Right cardiac atrium (tissue), 5 donors: ENCODE data around the gene INPP4B. TPM values are rescaled to one million over a fixed set of nuclear protein-coding genes. Genes with fewer than 3 reads are reported as not detected.

Experiments
- ATAC-seq, 2 donors: fragments of 200-7000 bp; cut with Tn5 transposase; one replicate each; pipeline versions ENCODE4 v1.8.0 to v1.9.1; 2020; ENCODE audit warnings: moderate library complexity in 2 of 2, mild to moderate bottlenecking in 1 of 2
- DNase-seq, 3 donors: peaks; one replicate each; pipeline ENCODE4 v3.0.0-alpha.2; 2020
- H3K27ac ChIP-seq: one replicate; pipeline ENCODE4 v1.5.1; 2013; ENCODE audit warnings: mild to moderate bottlenecking, low read length, control low read depth, moderate library complexity
- H3K27me3 ChIP-seq: one replicate; pipeline ENCODE4 v1.6.1; 2013; ENCODE audit not compliant: control insufficient read depth, insufficient read depth
- H3K4me1 ChIP-seq: one replicate; pipeline ENCODE4 v1.6.1; 2013; ENCODE audit warnings: low read length; ENCODE audit not compliant: control insufficient read depth, insufficient read depth
- H3K4me3 ChIP-seq: one replicate; pipeline ENCODE4 v1.5.1; 2013; ENCODE audit warnings: low read length, control low read depth
- H3K9me3 ChIP-seq: one replicate; pipeline ENCODE4 v1.6.1; 2013; ENCODE audit warnings: low read length; ENCODE audit not compliant: control insufficient read depth
- WGBS: extraction: QIAGEN DNeasy Blood & Tissue Kit; methylation state at CpG from one replicate; pipeline ENCODE4 v1.1.7; 2013; 5-methylcytosine and 5-hydroxymethylcytosine counted together
- intact Hi-C, 4 donors: fragments of 100-400 bp; cut with DNase I; formaldehyde crosslinking; loops; one replicate each; pipeline versions ENCODE4 v1.11.0 to v1.14.0; 2022 to 2023
- polyA plus RNA-seq: library from polyadenylated mRNA; stranded (reverse); fragments of 200-250 nt; gene quantifications from one replicate; pipeline ENCODE4 v1.2.3, GENCODE V29; 2013
- total RNA-seq, 4 donors: library from RNA; stranded (reverse); fragmentation: NEBNext Ultra II Directional; extraction: Animal tissue kit (Norgen Biotek cat#: 25700); gene quantifications; one replicate each; pipeline ENCODE4 v1.2.1, GENCODE V29; 2021
- donor health status: healthy with polysubstance abuse.
- donor health status: DM: no; HTN: yes; CAD: no.
- donor health status: DM: no; HTN: no; CAD: no.
- donor health status: DM: no; HTN: yes; CAD: no; lungs with severe emphysema.
- donor health status: DM: yes; HTN: yes; CAD: no.

Gene INPP4B
- total and polyA plus RNA-seq, 5 donors: 2.9 to 13.2 (median 7.0) TPM

GRCh38 chr4:142314247-142314646 lies 531.9 kb downstream of the INPP4B start:
- ATAC-seq: no peak
- DNase-seq: no peak
- Histone ChIP-seq H3K9me3 (no peaks in the 10 kb centered on the region), H3K27ac (no peak overlapping the region), H3K4me3 (no peak overlapping the region), H3K27me3 (no peaks in the 10 kb centered on the region), H3K4me1 (peaks cover 2% of the 10 kb centered on the region)
- intact Hi-C loops: no loop called here
- 79% methylated on average over 1 of the region's 1 CpG for WGBS

GRCh38 chr4:142312391-142312790 lies 533.7 kb downstream of the INPP4B start:
- WGBS: 76% methylated on average over 3 of the region's 3 CpGs

GRCh38 chr4:142311916-142312315 lies 534.2 kb downstream of the INPP4B start:
- H3K4me1 ChIP-seq: no peaks in the 10 kb centered on the region
- intact Hi-C loops: no loop called here
- no peak for ATAC-seq
- H3K27ac ChIP-seq: no peak overlapping the region
- no peak for DNase-seq
- no peaks in the 10 kb centered on the region for H3K9me3 ChIP-seq
- WGBS: 48% methylated on average over 6 of the region's 6 CpGs
- H3K27me3 ChIP-seq: no peaks in the 10 kb centered on the region
- H3K4me3 ChIP-seq: no peak overlapping the region

More at GRCh38 chr4:142312391-142312790, 533.7 kb downstream of the INPP4B start:
- H3K27me3 ChIP-seq: no peaks in the 10 kb centered on the region
- intact Hi-C loops: no loop called here
- H3K4me3 ChIP-seq: no peak overlapping the region
- no peaks in the 10 kb centered on the region for H3K4me1 ChIP-seq
- no peaks in the 10 kb centered on the region for H3K9me3 ChIP-seq
- H3K27ac ChIP-seq: no peak overlapping the region
- ATAC-seq: no peak
- DNase-seq: no peak

DNA sequence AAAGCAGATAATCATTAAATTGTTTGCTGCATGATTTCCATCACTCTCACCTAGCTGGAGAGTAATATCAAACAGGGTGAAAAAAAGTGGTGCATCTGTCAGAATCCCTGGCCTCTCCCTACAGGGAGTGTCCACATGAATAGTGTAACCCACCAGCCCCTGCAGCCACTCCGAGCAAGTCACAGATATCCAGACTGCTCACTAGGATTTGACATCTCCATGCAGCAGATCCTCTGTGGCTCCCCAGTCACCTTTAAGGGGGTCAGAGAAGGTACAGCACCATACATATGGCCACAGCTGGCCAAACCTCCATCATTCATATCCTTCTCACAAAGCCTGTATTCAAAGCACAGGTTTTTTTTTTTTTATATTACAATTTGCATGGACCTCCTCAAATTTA lies 536.3 kb downstream of the INPP4B start:
- no peaks in the 10 kb centered on the region for H3K9me3 ChIP-seq
- H3K27me3 ChIP-seq: no peaks in the 10 kb centered on the region
- WGBS: 89% methylated on average over 1 of the region's 1 CpG
- ATAC-seq: no peak
- no peak for DNase-seq
- no peak overlapping the region for H3K4me3 ChIP-seq
- no peaks in the 10 kb centered on the region for H3K4me1 ChIP-seq
- H3K27ac ChIP-seq: no peak overlapping the region
- intact Hi-C loops: no loop called here

DNA sequence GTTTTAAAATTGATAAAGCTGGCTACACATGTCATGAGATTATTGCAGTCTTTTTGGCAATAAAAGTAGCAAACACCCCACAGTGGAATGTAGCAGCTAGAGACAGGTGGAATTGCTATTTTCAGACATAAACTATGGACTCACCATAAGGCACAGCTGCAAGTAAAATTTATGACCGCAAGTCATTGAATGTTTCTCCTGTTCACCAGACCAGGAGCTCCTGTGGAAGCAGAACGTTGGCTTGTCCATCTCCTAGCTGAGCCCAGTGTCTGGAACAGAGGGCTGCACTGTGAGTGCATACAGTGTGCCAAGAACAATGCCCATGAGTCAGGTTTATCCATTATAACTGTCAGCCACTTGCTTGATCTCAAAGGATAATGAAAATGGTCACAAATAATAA lies 538.2 kb downstream of the INPP4B start:
- DNase-seq (no peak), ATAC-seq (no peak)
- 79% methylated on average over 2 of the region's 2 CpGs for WGBS
- no peaks in the 10 kb centered on the region for H3K9me3 ChIP-seq
- no peak overlapping the region for H3K4me3 ChIP-seq
- intact Hi-C loops: no loop called here
- H3K27ac ChIP-seq: no peak overlapping the region
- H3K4me1 ChIP-seq: no peaks in the 10 kb centered on the region
- no peaks in the 10 kb centered on the region for H3K27me3 ChIP-seq

GRCh38 chr4:142297313-142297712 lies 548.8 kb downstream of the INPP4B start:
- Histone ChIP-seq H3K4me1 (no peaks in the 10 kb centered on the region), H3K27ac (no peak overlapping the region), H3K27me3 (no peaks in the 10 kb centered on the region), H3K9me3 (no peaks in the 10 kb centered on the region), H3K4me3 (no peak overlapping the region)
- intact Hi-C loops: no loop called here
- 87% methylated on average over 4 of the region's 4 CpGs for WGBS
- no peak for ATAC-seq
- no peak for DNase-seq

- DNase-seq (no peak), ATAC-seq (no peak)
- Histone ChIP-seq H3K27ac (no peak overlapping the region), H3K27me3 (no peaks in the 10 kb centered on the region), H3K9me3 (no peaks in the 10 kb centered on the region), H3K4me3 (no peak overlapping the region), H3K4me1 (no peaks in the 10 kb centered on the region)
- 78% methylated on average over 4 of the region's 4 CpGs for WGBS
- intact Hi-C loops: no loop called here
Observed at GRCh38 chr4:142293536-142293935, 552.6 kb downstream of the INPP4B start.

DNA sequence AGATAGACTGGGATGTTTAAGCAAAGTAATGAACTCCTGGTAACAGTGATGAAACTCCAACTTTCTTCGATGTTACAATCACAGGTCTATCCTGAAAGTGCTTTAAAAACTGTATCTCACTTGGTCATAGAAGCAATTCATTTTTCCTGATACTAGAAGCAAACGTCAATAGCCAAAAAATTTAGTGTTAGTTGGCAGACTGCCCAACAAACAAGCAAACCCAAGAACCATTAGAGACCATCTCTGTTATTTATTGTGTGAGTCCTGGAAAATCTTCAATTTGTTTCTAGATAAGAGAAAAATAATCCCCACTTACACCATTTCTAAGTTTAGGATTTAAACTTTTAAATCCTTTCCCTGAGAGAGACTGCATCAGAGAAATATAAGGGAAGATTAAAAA lies 553.9 kb downstream of the INPP4B start:
- WGBS: 26% methylated on average over 2 of the region's 2 CpGs
- no peak overlapping the region for H3K27ac ChIP-seq
- H3K27me3 ChIP-seq: no peaks in the 10 kb centered on the region
- H3K4me3 ChIP-seq: no peak overlapping the region
- no peaks in the 10 kb centered on the region for H3K9me3 ChIP-seq
- DNase-seq (no peak), ATAC-seq (no peak)
- H3K4me1 ChIP-seq: no peaks in the 10 kb centered on the region
- intact Hi-C loops: no loop called here

- no peaks in the 10 kb centered on the region for H3K9me3 ChIP-seq
- no peak overlapping the region for H3K27ac ChIP-seq
- H3K27me3 ChIP-seq: no peaks in the 10 kb centered on the region
- ATAC-seq (no peak), DNase-seq (no peak)
- H3K4me1 ChIP-seq: no peaks in the 10 kb centered on the region
- intact Hi-C loops: no loop called here
- WGBS: 73% methylated on average over 5 of the region's 5 CpGs
- H3K4me3 ChIP-seq: no peak overlapping the region
Observed at GRCh38 chr4:142291299-142292050, 554.6 kb downstream of the INPP4B start.

- 93% methylated on average over 8 of the region's 8 CpGs for WGBS
- no peak for ATAC-seq
- no peak overlapping the region for H3K4me3 ChIP-seq
- no peak overlapping the region for H3K27ac ChIP-seq
- no peaks in the 10 kb centered on the region for H3K4me1 ChIP-seq
- intact Hi-C loops: no loop called here
- no peak for DNase-seq
- no peaks in the 10 kb centered on the region for H3K9me3 ChIP-seq
- no peaks in the 10 kb centered on the region for H3K27me3 ChIP-seq
Observed at GRCh38 chr4:142287371-142287770, 558.7 kb downstream of the INPP4B start.

DNA sequence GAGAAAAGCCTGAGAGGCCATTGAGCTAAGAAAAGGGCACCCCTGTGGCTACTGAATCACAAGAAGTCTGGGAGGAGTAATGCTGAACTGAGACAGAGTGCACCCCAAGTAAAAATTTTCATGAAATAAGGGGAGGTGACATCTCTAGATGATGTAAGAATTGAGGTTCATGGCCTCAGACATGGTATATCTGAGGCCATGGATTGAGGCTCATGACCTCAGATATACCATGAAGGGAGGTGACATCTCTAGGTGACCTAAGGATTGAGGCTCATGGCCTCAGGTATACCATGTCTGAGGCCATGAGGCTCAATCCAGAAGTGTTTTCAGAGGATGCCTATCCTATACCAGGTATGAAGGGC lies 560.9 kb downstream of the INPP4B start:
- Histone ChIP-seq H3K27ac (no peak overlapping the region), H3K9me3 (no peaks in the 10 kb centered on the region), H3K4me1 (no peaks in the 10 kb centered on the region), H3K4me3 (no peak overlapping the region), H3K27me3 (no peaks in the 10 kb centered on the region)
- DNase-seq (no peak), ATAC-seq (no peak)
- intact Hi-C loops: no loop called here
